ENCODE data around the gene EIF3I. TPM values are rescaled to one million over a fixed set of nuclear protein-coding genes. Genes with fewer than 3 reads are reported as not detected.
A peak's percentile ranks its signal among the peaks of the same experiment; 100 is the strongest.

The EIF3I gene
- total RNA-seq, 6 donors from 2014 or later, result 62.9 to 173 (median 109) TPM

DNA sequence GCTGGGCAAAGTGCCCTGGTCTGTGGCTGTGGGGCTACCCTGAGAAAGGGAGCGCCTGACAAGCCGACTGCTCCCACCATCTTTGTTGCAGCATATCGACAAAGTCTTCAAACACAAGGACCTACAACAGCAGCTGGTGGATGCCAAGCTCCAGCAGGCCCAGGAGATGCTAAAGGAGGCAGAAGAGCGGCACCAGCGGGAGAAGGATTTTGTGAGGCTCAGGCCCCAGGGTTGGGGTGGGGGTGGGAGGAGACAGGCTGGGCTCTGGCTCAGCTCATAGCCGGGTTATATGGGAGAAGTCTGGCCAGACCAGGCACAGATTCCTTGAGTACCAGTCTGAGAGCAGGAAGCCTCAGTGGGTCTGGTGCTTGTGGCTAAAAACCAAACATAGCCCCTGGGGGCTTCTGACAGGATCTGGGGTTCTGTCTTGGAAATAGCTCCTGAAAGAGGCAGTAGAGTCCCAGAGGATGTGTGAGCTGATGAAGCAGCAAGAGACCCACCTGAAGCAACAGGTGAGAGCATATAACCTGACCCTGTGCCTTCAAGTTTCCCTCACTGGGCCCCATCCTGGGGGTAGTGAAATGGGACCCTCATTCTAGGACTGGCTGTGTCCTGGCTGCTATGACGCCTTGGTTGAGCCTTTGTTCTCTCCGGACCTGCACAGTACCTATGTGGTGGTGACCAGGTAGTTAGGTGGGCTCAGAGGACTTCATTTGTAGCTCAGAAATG, 29.8 kb upstream of the EIF3I start:
- ATAC-seq (ENCODE audit: low FRiP score in 2 of 2) (no peak), DNase-seq (no peak)
- 89% methylated on average over 8 of the region's 8 CpGs for WGBS, 2 donors
- Histone ChIP-seq H3K9me3 (no peaks in the 10 kb centered on the region), H3K27ac (no peak overlapping the region), H3K27me3 (no peaks in the 10 kb centered on the region), H3K4me1 (peaks cover 0 to 9% (median 0%) of the 10 kb centered on the region in 4 donors), H3K36me3 (peaks cover 75 to 100% (median 94%) of the 10 kb centered on the region in 4 donors), H3K4me3 (no peak overlapping the region)
- TF ChIP-seq POLR2AphosphoS5 (IDR thresholded peaks at IDR 0.05) (no peak), EP300 (IDR thresholded peaks at IDR 0.05) (no peak), POLR2A (IDR thresholded peaks at IDR 0.05) (no peak)
- TF ChIP-seq, protein P1, sequence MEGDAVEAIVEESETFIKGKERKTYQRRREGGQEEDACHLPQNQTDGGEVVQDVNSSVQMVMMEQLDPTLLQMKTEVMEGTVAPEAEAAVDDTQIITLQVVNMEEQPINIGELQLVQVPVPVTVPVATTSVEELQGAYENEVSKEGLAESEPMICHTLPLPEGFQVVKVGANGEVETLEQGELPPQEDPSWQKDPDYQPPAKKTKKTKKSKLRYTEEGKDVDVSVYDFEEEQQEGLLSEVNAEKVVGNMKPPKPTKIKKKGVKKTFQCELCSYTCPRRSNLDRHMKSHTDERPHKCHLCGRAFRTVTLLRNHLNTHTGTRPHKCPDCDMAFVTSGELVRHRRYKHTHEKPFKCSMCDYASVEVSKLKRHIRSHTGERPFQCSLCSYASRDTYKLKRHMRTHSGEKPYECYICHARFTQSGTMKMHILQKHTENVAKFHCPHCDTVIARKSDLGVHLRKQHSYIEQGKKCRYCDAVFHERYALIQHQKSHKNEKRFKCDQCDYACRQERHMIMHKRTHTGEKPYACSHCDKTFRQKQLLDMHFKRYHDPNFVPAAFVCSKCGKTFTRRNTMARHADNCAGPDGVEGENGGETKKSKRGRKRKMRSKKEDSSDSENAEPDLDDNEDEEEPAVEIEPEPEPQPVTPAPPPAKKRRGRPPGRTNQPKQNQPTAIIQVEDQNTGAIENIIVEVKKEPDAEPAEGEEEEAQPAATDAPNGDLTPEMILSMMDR (IDR thresholded peaks at IDR 0.05), result no peak

DNA sequence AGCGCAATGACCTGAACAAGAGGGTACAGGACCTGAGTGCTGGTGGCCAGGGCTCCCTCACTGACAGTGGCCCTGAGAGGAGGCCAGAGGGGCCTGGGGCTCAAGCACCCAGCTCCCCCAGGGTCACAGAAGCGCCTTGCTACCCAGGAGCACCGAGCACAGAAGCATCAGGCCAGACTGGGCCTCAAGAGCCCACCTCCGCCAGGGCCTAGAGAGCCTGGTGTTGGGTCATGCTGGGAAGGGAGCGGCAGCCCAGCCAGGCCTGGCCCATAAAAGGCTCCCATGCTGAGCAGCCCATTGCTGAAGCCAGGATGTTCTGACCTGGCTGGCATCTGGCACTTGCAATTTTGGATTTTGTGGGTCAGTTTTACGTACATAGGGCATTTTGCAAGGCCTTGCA, 27.2 kb upstream of the EIF3I start:
- Histone ChIP-seq H3K36me3 (peaks cover 52 to 79% (median 70%) of the 10 kb centered on the region in 4 donors), H3K4me1 (peaks cover 0 to 15% (median 4%) of the 10 kb centered on the region in 4 donors), H3K9me3 (no peaks in the 10 kb centered on the region), H3K4me3 (no peak overlapping the region), H3K27me3 (no peaks in the 10 kb centered on the region), H3K27ac (no peak overlapping the region)
- ATAC-seq (ENCODE audit: low FRiP score in 2 of 2) (no peak), DNase-seq (no peak)
- 89 to 96% methylated on average over 1 to 6 of the region's 6 CpGs for WGBS, 2 donors
- TF ChIP-seq POLR2A (IDR thresholded peaks at IDR 0.05) (no peak), EP300 (IDR thresholded peaks at IDR 0.05) (no peak), POLR2AphosphoS5 (IDR thresholded peaks at IDR 0.05) (no peak)
- TF ChIP-seq, protein P1 (IDR thresholded peaks at IDR 0.05), result no peak

DNA sequence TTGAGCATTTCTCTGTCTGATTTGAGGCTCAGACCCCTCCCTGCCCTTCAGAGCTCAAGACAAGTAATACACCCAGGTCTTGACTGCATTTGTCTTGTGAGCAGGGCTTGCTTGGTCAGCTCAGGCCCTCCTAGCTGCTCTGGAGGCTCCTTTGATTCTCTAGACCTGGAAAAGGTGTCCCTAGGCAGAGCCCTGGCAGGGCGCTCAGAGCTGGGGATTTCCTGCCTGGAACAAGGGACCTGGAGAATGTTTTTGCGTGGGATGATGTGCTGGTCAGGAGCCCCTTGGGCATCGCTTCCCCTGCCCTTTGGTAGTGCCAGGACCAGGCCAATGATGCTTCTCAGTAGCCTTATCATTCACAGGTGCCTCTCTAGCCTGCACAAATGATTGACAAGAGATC, 26.7 kb upstream of the EIF3I start:
- DNase-seq, result no peak
- TF ChIP-seq, protein P1 (IDR thresholded peaks at IDR 0.05), result no peak
- TF ChIP-seq EP300 (IDR thresholded peaks at IDR 0.05), result no peak
- no peak for TF ChIP-seq POLR2A (IDR thresholded peaks at IDR 0.05)
- no peak for TF ChIP-seq POLR2AphosphoS5 (IDR thresholded peaks at IDR 0.05)
- no peak overlapping the region for H3K27ac ChIP-seq
- WGBS, 2 donors, result 93 to 100% methylated on average over 3 of the region's 3 CpGs
- H3K27me3 ChIP-seq, result no peaks in the 10 kb centered on the region
- ATAC-seq (ENCODE audit: low FRiP score in 2 of 2), result no peak
- H3K36me3 ChIP-seq, result peaks cover 47 to 74% (median 65%) of the 10 kb centered on the region in 4 donors
- H3K9me3 ChIP-seq, result no peaks in the 10 kb centered on the region
- H3K4me1 ChIP-seq, result peaks cover 0 to 18% (median 8%) of the 10 kb centered on the region in 4 donors
- H3K4me3 ChIP-seq, result no peak overlapping the region

DNA sequence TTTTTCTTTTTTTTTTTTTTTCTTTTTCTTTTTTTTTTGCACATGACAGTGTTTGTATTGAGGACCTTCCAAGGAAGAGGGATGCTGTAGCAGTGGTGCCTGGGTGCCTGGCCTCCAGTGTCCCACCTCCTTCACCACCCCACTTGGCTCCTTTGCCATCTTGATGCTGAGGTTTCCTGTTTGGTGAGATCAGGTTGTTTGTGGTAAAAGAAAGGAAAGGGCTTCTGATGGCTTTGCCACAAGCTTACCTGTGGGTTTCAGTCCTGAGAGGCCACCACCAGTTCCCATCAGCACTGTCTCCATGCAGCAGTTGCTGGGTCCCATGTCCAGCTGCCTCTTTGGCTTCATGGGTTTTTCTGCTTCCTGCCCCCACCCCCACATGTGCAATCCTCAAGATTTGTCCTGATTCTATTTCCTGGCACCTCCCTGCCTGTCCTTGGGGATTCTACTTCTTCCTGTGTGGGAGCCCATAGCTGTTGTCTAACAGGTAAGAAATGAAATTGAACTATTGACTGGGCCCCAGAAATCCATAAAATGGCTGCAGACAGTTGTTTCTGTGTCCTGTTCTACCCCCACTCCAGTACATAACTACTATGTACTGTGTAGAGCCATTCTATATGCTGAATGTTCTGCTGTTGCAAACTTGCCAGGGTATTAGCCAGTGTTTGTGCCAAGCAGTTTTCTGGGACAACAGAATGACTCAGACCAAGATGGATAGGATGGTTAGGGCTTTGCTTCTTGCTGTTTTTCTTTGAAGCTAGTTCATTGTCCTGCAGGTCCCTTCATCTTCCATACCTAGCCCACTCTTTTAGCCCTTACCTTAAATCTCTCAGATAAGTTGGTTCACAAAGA, 26.0 kb upstream of the EIF3I start:
- H3K9me3 ChIP-seq, result no peaks in the 10 kb centered on the region
- H3K4me3 ChIP-seq, result no peak overlapping the region
- DNase-seq, result no peak
- H3K36me3 ChIP-seq, result peaks cover 40 to 67% (median 58%) of the 10 kb centered on the region in 4 donors
- TF ChIP-seq, protein P1 (IDR thresholded peaks at IDR 0.05), result no peak
- TF ChIP-seq POLR2A (IDR thresholded peaks at IDR 0.05) (no peak), POLR2AphosphoS5 (IDR thresholded peaks at IDR 0.05) (no peak), EP300 (IDR thresholded peaks at IDR 0.05) (no peak)
- ATAC-seq (ENCODE audit: low FRiP score in 2 of 2), result no peak
- H3K4me1 ChIP-seq, result peaks cover 5 to 23% (median 14%) of the 10 kb centered on the region in 4 donors
- H3K27ac ChIP-seq, result peak overlapping the region in 2 of 4 donors; percentile 5 to 25
- no peaks in the 10 kb centered on the region for H3K27me3 ChIP-seq

All from upper lobe of left lung (tissue), 6 donors.